Kidney epithelial cell (primary cell): Measurements from ENCODE around the gene AKR1A1. TPM values are rescaled to one million over a fixed set of nuclear protein-coding genes. Genes with fewer than 3 reads are reported as not detected.

Experiments
- DNase-seq: peaks from one replicate; pipeline ENCODE4 v3.0.0-alpha.2; 2010; ENCODE audit warnings: low read depth
- H3K27me3 ChIP-seq: 2 replicates; pipeline ENCODE4 v1.6.0; 2011; ENCODE audit warnings: low read length; ENCODE audit not compliant: control insufficient read depth, insufficient read depth
- H3K36me3 ChIP-seq: 2 replicates; pipeline ENCODE4 v1.5.1; 2011; ENCODE audit warnings: low read length; ENCODE audit not compliant: control insufficient read depth, insufficient read depth
- H3K4me3 ChIP-seq: 2 replicates; pipeline ENCODE4 v1.5.1; 2011; ENCODE audit warnings: low read depth, mild to moderate bottlenecking, control low read depth, low read length
- CTCF ChIP-seq: IDR thresholded peaks from 2 replicates; pipeline ENCODE4 v1.5.1; 2011; ENCODE audit warnings: mild to moderate bottlenecking, moderate library complexity, low read length, control low read depth, inconsistent platforms; ENCODE audit not compliant: insufficient read depth, poor library complexity, severe bottlenecking
- total RNA-seq: library from RNA; depleted of rRNA; stranded (reverse); fragments of >200 nt; gene quantifications from 2 replicates; pipeline ENCODE4 v1.2.3, GENCODE V29; 2015

Gene AKR1A1
- total RNA-seq, 1 donor from 2014 or later, result 158 TPM

DNA sequence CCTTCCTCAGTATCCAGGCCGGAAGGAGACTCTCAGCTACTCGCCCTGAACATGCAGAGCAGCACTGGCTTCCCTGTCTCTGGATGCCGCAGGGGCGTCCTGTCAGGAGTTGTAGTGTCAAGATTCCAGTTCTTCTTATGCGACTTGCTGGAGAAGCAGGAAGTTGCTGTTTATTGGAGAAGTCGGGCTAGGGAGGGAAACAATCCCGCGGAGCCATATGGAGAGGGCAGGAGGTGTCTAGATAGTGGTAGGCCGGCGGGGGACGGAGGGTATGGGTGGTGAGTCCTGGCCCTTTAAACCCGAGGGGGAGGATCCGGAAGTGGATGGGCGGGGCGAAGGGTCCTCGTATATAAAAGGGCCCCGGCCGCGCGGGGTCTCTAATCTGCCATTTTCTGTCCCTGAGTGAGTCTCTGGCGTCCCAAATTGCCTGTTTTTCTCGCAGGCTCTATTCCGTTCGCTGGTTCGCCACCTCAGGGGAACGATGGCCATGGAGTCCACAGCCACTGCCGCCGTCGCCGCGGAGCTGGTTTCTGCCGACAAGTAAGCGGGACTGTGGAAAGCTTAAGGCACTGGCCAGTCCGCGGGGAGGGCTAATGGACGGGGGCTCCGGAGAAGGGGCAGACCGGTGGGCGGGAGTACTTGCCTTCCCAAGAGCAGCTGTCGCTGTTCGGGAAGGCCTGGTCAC, 33.2 kb downstream of the AKR1A1 start, which contains the start of gene NASP:
NASP (plus strand) TSS at position 376 of the 685 bp plus-strand sequence; CDS start at position 482, 106 bp downstream.
- H3K4me3 ChIP-seq, result peak within 1 kb of the TSS; percentile 78
- DNase-seq, result no peak
- TF ChIP-seq CTCF, result peak; percentile 7

DNA sequence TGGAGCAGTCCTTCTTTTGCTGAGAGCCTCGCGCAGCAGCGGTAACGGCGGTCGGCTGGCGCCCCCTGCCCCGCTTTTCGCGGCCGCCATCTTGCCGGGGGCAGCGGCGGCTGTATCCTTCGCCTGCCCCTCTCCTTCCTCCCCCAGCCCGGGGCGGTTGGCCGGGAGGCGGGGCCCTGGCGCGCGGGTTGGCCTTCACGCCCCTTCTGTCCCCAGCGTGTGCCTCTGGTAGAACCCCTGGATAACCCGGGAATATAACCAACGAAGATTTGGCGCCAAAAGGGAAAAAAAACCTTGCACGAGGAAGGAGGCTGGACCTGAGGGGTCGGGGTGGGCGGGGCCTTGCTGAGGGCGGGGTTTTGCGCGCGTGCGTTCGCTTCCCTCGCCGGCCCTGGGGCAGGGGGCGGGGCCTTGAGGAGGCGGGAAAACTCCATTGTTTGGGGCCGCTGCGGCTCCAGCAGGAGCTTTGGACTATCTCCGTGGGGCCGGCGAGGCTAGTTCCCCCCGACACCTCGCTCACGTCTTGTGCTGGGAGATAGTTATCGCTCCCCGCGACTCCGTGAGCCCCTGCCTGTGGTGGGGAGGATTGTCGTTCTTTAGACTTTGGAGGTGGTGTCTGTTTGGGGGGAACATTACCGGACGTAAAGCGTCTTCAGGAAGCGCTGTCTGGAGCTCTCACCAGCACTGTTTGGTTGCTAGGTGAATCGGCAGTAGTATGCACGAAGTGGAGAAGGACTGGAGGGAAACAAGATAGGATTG, 33.9 kb downstream of the AKR1A1 start:
- no peaks in the 10 kb centered on the region for H3K36me3 ChIP-seq
- peak overlapping the region; percentile 78 for H3K4me3 ChIP-seq
- DNase-seq, result no peak
- H3K27me3 ChIP-seq, result no peaks in the 10 kb centered on the region
- TF ChIP-seq CTCF, result no peak

More for the DNA sequence above, 33.2 kb downstream of the AKR1A1 start, which contains the start of gene NASP:
- Histone ChIP-seq H3K36me3 (no peaks in the 10 kb centered on the region), H3K27me3 (no peaks in the 10 kb centered on the region)

DNA sequence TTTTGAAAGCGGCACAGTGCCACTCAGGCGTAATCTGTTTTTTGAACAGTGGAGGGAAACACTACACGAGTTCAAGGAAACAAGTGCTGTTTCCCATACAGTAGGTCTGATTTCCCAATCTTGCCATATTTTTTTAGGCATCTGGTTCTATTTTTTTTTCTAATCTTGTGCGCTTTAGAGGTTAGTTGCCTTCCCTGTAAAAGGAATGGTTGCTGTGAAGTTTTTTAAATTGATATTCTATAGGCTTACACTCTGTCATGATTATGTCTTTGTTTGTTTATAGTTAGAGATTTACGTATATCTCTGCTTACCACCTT, 34.4 kb downstream of the AKR1A1 start:
- no peaks in the 10 kb centered on the region for H3K27me3 ChIP-seq
- TF ChIP-seq CTCF, result no peak
- no peaks in the 10 kb centered on the region for H3K36me3 ChIP-seq
- DNase-seq, result no peak
- H3K4me3 ChIP-seq, result peak overlapping the region; percentile 78

DNA sequence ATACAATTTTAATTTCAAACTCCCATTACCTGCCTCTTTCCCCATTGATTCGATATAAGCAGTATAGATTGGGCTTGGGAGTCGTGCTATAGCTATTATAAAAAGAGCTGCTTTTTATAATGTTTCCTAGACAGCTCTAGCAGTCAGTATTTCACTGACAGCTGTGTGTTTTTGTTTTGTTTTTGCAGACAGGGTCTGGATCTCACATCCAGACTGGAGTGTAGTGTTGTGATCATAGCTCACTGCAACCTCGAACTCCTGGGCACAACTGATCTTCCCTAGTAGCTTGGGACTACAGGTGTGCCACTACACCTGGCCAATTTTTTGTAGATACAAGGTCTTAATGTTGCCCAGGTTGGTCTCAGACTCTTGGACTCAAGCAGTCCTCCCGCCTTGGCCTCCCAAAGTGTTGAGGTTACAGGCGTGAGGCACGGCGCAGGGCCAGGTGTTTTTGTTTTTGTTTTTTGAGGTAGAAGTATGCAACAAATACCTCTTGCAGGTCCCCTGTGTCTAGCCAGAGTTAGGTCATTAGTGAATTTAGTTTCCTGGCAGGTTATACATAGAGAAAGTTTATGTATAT, 35.0 kb downstream of the AKR1A1 start:
- peak overlapping the region; percentile 78 for H3K4me3 ChIP-seq
- no peaks in the 10 kb centered on the region for H3K36me3 ChIP-seq
- no peak for DNase-seq
- H3K27me3 ChIP-seq, result no peaks in the 10 kb centered on the region
- no peak for TF ChIP-seq CTCF

DNA sequence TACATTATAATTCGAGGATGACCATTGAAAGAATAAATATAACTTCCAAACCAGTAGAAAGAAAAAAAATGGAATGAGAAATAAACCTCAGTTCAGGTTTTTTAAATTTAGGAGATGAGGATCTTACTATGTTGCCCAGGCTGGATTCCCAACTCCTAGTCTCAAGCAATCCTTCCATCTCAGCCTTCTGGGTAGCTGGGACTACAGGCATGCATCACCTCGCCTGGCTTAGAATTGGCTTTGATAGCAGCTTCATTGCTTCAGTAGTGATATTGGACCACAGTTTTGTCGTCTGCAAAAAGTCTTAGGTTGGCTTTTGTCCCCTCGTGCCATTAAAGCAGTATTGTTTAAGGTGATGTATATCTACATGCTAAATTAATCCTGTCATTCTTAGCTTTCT, 36.1 kb downstream of the AKR1A1 start:
- Histone ChIP-seq H3K36me3 (no peaks in the 10 kb centered on the region), H3K4me3 (no peak overlapping the region), H3K27me3 (no peaks in the 10 kb centered on the region)
- TF ChIP-seq CTCF, result no peak
- DNase-seq, result no peak
